Stimulated activated naive B cell treated with anti-CD40 and anti-IgM and Interleukin-4, amounts not matched to agents 10 μg/mL and 1 μg/mL and 100 μg/mL, for 72 hours (primary cell): ENCODE data around the gene TSPOAP1.

Experiments used
- ATAC-seq, 2 donors: fragments of 150-1000 bp; cut with Tn5 transposase; replicated peaks; 2 replicates each; pipeline ENCODE4 v1.10.0; 2021; ENCODE audit warnings: moderate library complexity in 1 of 2
- DNase-seq: peaks from one replicate; pipeline ENCODE4 v3.0.0; 2021
- H3K27ac Mint-ChIP-seq: one replicate; pipeline ENCODE4 v1.8.0; 2022; ENCODE audit warnings: mild to moderate bottlenecking, mixed read lengths
- H3K27me3 Mint-ChIP-seq, 2 donors: one replicate each; pipeline ENCODE4 v1.8.0; 2022; ENCODE audit warnings: mixed read lengths in 2 of 2
- H3K36me3 Mint-ChIP-seq, 2 donors: one replicate each; pipeline ENCODE4 v1.8.0; 2022; ENCODE audit warnings: mixed read lengths in 2 of 2, mild to moderate bottlenecking in 1 of 2
- H3K4me1 Mint-ChIP-seq, 2 donors: one replicate each; pipeline ENCODE4 v1.8.0; 2022; ENCODE audit warnings: mixed read lengths in 2 of 2, mild to moderate bottlenecking in 1 of 2
- H3K4me3 Mint-ChIP-seq, 2 donors: one replicate each; pipeline ENCODE4 v1.8.0; 2022; ENCODE audit warnings: mild to moderate bottlenecking in 2 of 2, mixed read lengths in 2 of 2, moderate library complexity in 1 of 2
- H3K9me3 Mint-ChIP-seq, 2 donors: one replicate each; pipeline ENCODE4 v1.8.0; 2022; ENCODE audit warnings: mixed read lengths in 2 of 2, mild to moderate bottlenecking in 1 of 2

TSPOAP1 gene

GRCh38 chr17:58339755-58340404 is 11.3 kb upstream of the TSPOAP1 start:
- H3K27ac Mint-ChIP-seq, result peak overlapping the region; percentile 100
- peak overlapping the region; percentile 100 for H3K4me3 Mint-ChIP-seq
- H3K36me3 Mint-ChIP-seq, result peaks cover 53 to 63% of the 10 kb centered on the region in 2 donors
- DNase-seq (no peak), ATAC-seq (no peak)
- no peaks in the 10 kb centered on the region for H3K27me3 Mint-ChIP-seq
- peaks cover 0 to 2% of the 10 kb centered on the region in 2 donors for H3K9me3 Mint-ChIP-seq
- H3K4me1 Mint-ChIP-seq, result peaks cover 64 to 95% of the 10 kb centered on the region in 2 donors

GRCh38 chr17:58338841-58339754 is 10.5 kb upstream of the TSPOAP1 start:
- H3K4me3 Mint-ChIP-seq, result peak overlapping the region; percentile 100
- H3K36me3 Mint-ChIP-seq, result peaks cover 48 to 59% of the 10 kb centered on the region in 2 donors
- ATAC-seq (peak; percentile 47 to 52), DNase-seq (peak; percentile 91)
- no peaks in the 10 kb centered on the region for H3K27me3 Mint-ChIP-seq
- H3K27ac Mint-ChIP-seq, result peak overlapping the region; percentile 100
- H3K9me3 Mint-ChIP-seq, result peaks cover 0 to 2% of the 10 kb centered on the region in 2 donors
- peaks cover 65 to 95% of the 10 kb centered on the region in 2 donors for H3K4me1 Mint-ChIP-seq

DNA sequence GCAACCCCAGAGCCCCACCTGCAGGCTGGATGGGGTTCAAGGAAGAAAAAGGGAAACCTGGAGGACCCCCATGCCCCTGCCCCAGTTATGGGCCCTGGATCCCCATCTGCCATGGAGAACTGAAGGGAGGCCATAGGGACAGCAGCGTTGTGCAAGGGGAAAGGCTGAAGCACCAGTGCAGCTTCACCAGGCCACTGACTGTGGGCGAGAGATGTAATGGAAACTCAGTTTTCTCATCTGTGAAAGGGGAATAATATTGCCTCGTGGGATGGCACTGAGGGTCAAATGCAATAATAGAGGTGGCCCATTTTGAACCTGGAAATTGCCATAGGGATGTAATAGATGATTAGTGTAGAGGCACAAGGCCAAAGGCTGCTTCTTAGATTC is 9.9 kb upstream of the TSPOAP1 start:
- peaks cover 46 to 57% of the 10 kb centered on the region in 2 donors for H3K36me3 Mint-ChIP-seq
- no peaks in the 10 kb centered on the region for H3K27me3 Mint-ChIP-seq
- peak; percentile 6 to 10 for ATAC-seq
- peak overlapping the region; percentile 100 for H3K4me3 Mint-ChIP-seq
- H3K27ac Mint-ChIP-seq, result peak overlapping the region; percentile 100
- DNase-seq, result no peak
- peaks cover 62 to 94% of the 10 kb centered on the region in 2 donors for H3K4me1 Mint-ChIP-seq
- H3K9me3 Mint-ChIP-seq, result peaks cover 0 to 2% of the 10 kb centered on the region in 2 donors

GRCh38 chr17:58337600-58338453 is 9.2 kb upstream of the TSPOAP1 start:
- peak; percentile 97 for DNase-seq

GRCh38 chr17:58337210-58337599 is 8.6 kb upstream of the TSPOAP1 start:
- H3K9me3 Mint-ChIP-seq, result peaks cover 1 to 4% of the 10 kb centered on the region in 2 donors
- peaks cover 42 to 54% of the 10 kb centered on the region in 2 donors for H3K36me3 Mint-ChIP-seq
- peak overlapping the region; percentile 100 for H3K27ac Mint-ChIP-seq
- DNase-seq (peak; percentile 62), ATAC-seq (peak in 1 of 2 donors; percentile 3)
- peaks cover 63 to 91% of the 10 kb centered on the region in 2 donors for H3K4me1 Mint-ChIP-seq
- H3K27me3 Mint-ChIP-seq, result peaks cover 2% of the 10 kb centered on the region in 2 donors
- H3K4me3 Mint-ChIP-seq, result peak overlapping the region; percentile 100

More at GRCh38 chr17:58337600-58338453, 9.2 kb upstream of the TSPOAP1 start:
- Mint-ChIP-seq H3K36me3 (peaks cover 43 to 55% of the 10 kb centered on the region in 2 donors), H3K27me3 (no peaks in the 10 kb centered on the region), H3K4me3 (peak overlapping the region; percentile 100), H3K9me3 (peaks cover 0 to 2% of the 10 kb centered on the region in 2 donors), H3K4me1 (peaks cover 60 to 92% of the 10 kb centered on the region in 2 donors), H3K27ac (peak overlapping the region; percentile 100)
- ATAC-seq, result peak; percentile 60 to 63

DNA sequence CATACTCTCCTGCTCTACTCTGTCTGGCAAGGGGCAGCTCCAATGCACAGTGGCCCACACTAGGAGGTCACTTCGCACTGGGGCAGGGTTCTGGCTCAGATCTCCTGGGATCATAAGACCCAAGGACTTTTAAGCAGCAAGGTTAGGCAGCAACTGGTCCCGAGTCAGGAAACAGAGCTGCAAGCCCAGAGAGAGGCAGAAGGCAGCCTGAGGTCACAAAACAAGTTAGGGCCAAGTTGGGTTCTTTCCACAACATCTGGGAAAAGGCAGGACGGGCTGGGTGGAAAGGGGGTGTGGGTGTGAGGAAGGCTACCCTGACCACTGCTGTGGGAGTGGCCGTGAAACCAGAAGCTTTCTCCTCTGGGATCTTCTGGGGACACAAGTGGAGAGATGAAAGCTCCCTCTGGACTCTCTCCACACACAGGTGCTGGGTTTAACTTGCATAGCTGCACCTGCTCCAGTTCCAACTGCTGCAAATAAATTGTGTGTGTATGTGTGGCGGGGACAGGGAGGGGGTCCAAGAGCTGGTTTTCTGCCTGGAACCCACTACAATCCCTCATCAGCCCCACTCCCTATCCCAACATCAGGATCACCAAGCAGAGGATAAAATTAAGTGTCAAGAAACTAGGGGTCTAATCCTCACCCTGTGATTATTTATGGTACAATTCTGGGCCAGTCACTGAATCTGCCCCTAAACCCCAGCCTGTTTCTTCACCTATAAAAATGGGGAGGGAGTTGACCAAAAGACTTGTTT is 8.0 kb upstream of the TSPOAP1 start:
- Mint-ChIP-seq H3K36me3 (peaks cover 42 to 54% of the 10 kb centered on the region in 2 donors), H3K27ac (peak overlapping the region; percentile 100), H3K4me3 (peak overlapping the region; percentile 100), H3K9me3 (peaks cover 4 to 5% of the 10 kb centered on the region in 2 donors), H3K27me3 (peaks cover 8% of the 10 kb centered on the region in 2 donors), H3K4me1 (peaks cover 65 to 91% of the 10 kb centered on the region in 2 donors)
- ATAC-seq (no peak), DNase-seq (peak; percentile 37)

DNA sequence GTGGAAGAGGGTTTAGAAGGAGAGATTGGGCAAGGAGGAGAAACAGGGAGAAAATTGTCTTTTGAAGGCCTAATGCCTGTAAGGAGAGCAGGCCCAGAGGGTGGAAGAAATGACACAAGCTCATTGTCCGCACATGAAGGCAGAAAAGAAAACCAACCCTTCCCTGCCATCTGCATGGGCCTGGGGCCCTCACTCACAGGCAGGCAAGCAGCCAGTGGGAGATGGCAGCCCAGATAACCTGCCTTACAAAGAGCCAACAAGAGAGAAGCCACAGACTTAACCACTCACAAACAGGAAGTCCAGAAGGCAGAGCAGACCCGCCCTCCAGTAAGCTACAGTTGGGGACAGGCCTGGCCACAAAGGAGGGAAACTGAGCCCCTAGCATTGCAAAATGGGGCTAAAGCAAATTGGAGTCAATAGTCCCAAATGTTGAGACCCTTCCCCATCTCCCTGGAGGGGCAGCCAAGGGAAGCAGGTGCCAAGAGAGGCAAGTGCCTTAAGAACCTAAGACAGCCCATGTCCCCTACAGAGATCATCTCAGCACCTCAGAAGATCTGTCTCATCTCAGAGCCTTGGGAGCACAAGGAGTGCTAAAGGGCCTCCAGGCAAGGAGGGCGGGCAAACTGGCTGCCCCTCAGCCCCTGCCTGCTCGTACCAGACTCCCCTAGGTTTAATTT is 7.3 kb upstream of the TSPOAP1 start:
- peaks cover 13 to 15% of the 10 kb centered on the region in 2 donors for H3K27me3 Mint-ChIP-seq
- H3K4me3 Mint-ChIP-seq, result peak overlapping the region; percentile 100
- peak overlapping the region; percentile 100 for H3K27ac Mint-ChIP-seq
- H3K9me3 Mint-ChIP-seq, result peaks cover 5 to 6% of the 10 kb centered on the region in 2 donors
- H3K4me1 Mint-ChIP-seq, result peaks cover 71 to 94% of the 10 kb centered on the region in 2 donors
- peaks cover 46 to 60% of the 10 kb centered on the region in 2 donors for H3K36me3 Mint-ChIP-seq
- ATAC-seq (peak; percentile 8 to 14), DNase-seq (peak; percentile 67)

DNA sequence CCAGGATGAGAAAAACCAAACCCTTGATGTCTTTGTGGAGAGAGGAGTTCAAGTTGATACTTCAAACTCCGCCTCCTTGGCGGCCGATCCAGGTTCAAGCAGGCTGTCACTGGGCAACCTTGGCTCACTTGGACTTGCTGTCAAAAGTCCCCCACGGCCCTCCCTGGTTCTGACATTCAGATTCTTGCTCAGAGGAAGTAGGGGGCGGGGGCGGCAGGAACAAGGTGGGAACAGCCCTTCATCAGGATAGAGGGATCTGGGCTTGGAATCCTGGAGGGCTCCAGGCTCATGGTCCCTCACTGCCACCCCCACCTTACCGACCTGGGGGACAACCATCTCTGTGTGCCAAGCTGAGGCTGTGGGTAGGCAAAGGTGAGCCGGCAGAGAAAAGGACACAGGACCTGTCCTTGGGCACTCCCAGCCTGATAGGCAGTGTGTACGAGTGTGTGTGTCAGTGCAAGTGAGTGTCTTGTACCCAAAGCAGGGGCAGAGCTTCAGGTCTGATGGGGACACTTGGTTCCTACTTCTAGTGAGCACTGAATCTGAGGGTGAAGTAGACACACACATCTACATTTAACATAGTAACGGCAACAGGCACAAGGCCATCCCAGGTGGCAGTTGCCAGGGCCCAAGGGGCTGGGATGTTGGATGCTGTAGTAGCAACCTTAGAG is 6.6 kb upstream of the TSPOAP1 start:
- Mint-ChIP-seq H3K4me1 (peaks cover 74 to 96% of the 10 kb centered on the region in 2 donors), H3K4me3 (peak overlapping the region; percentile 100), H3K36me3 (peaks cover 50 to 60% of the 10 kb centered on the region in 2 donors), H3K27ac (peak overlapping the region; percentile 100), H3K9me3 (peaks cover 5 to 6% of the 10 kb centered on the region in 2 donors), H3K27me3 (peaks cover 16 to 19% of the 10 kb centered on the region in 2 donors)
- ATAC-seq, result no peak
- DNase-seq, result peak; percentile 46

DNA sequence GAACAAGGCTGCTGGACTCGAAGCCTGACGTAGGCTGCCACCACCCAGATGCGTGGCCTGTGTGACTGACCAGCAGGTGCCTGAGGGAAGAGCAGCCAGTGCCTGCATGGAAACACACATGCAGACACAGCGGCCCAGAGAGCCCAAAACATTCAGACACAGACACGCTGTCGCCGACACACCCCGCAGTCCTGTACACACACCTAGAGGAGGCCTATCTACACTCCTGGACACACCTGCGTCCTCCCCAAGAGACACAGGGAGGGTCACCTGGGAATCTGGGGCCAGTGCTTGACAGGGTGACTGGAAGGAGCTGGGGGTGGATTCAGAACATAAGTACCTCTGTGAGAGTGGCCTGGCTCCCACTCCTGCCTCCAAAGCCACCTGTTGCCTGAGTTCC is 6.1 kb upstream of the TSPOAP1 start:
- peaks cover 51 to 60% of the 10 kb centered on the region in 2 donors for H3K36me3 Mint-ChIP-seq
- no peak for ATAC-seq
- H3K4me1 Mint-ChIP-seq, result peaks cover 74 to 95% of the 10 kb centered on the region in 2 donors
- DNase-seq, result no peak
- H3K27ac Mint-ChIP-seq, result peak overlapping the region; percentile 100
- H3K4me3 Mint-ChIP-seq, result peak overlapping the region; percentile 100
- H3K9me3 Mint-ChIP-seq, result peaks cover 5 to 6% of the 10 kb centered on the region in 2 donors
- H3K27me3 Mint-ChIP-seq, result peaks cover 16 to 19% of the 10 kb centered on the region in 2 donors

- Mint-ChIP-seq H3K27me3 (peaks cover 16 to 19% of the 10 kb centered on the region in 2 donors), H3K36me3 (peaks cover 52 to 60% of the 10 kb centered on the region in 2 donors), H3K27ac (peak overlapping the region; percentile 100), H3K4me1 (peaks cover 74 to 95% of the 10 kb centered on the region in 2 donors), H3K4me3 (peak overlapping the region; percentile 100), H3K9me3 (peaks cover 5 to 6% of the 10 kb centered on the region in 2 donors)
- DNase-seq (no peak), ATAC-seq (no peak)
These were observed 5.7 kb upstream of the TSPOAP1 start for GRCh38 chr17:58334256-58334655.

- Mint-ChIP-seq H3K4me3 (peak overlapping the region; percentile 100), H3K27me3 (peaks cover 16 to 19% of the 10 kb centered on the region in 2 donors), H3K36me3 (peaks cover 51 to 60% of the 10 kb centered on the region in 2 donors), H3K9me3 (peaks cover 5 to 6% of the 10 kb centered on the region in 2 donors), H3K27ac (peak overlapping the region; percentile 100), H3K4me1 (peaks cover 74 to 95% of the 10 kb centered on the region in 2 donors)
- DNase-seq, result peak; percentile 29
- no peak for ATAC-seq
These were observed 5.2 kb upstream of the TSPOAP1 start for GRCh38 chr17:58333736-58334207.
